HEK293 (cell line): ENCODE data around the gene PDLIM5.
A peak's percentile ranks its signal among the peaks of the same experiment; 100 is the strongest.

Source experiments
- CTCF ChIA-PET: fragments of 350-600 bp; formaldehyde crosslinking; extraction: SDS; loops from one replicate; lab custom pipeline; 2021; ENCODE audit warnings: antibody characterized with exemption; lab: Yijun Ruan, JAX
- POLR2A ChIA-PET: fragments of 300-600 bp; formaldehyde crosslinking; extraction: SDS; loops from one replicate; lab custom pipeline; 2020; ENCODE audit warnings: antibody characterized with exemption, inconsistent platforms; lab: Yijun Ruan, JAX
- H3K27ac ChIP-seq: fragments of 200-500 bp; sonication (Bioruptor generic); 2 replicates; pipeline ENCODE4 v1.5.1; 2014; ENCODE audit warnings: low read depth, low read length, control low read depth, inconsistent platforms; ENCODE audit errors: extremely low read depth
- H3K36me3 ChIP-seq, 2 experiments: fragments of 200-500 bp in 1 of 2; sonication (Bioruptor generic) in 1 of 2; 1 replicate in 1 of 2; 2 replicates in 1 of 2; pipeline ENCODE4 v1.5.1; 2014 to 2017; ENCODE audit warnings: inconsistent platforms in 2 of 2, low read length in 2 of 2; ENCODE audit not compliant: control insufficient read depth in 2 of 2, insufficient read depth in 1 of 2
- H3K4me1 ChIP-seq: fragments of 200-500 bp; sonication (Bioruptor generic); 2 replicates; pipeline ENCODE4 v1.5.1; 2014; ENCODE audit warnings: mild to moderate bottlenecking, low read length, inconsistent platforms; ENCODE audit not compliant: control insufficient read depth, insufficient read depth
- H3K4me3 ChIP-seq: 2 replicates; pipeline ENCODE4 v1.5.1; 2011; ENCODE audit warnings: low read depth, mild to moderate bottlenecking, control low read depth, low read length, moderate library complexity
- H3K9me3 ChIP-seq: fragments of 200-500 bp; sonication (Bioruptor generic); 2 replicates; pipeline ENCODE4 v1.5.1; 2014; ENCODE audit warnings: low read depth, low read length, inconsistent platforms; ENCODE audit not compliant: control insufficient read depth, insufficient read depth
- BCL11B ChIP-seq: fragments of 450-650 bp; formaldehyde crosslinking; IDR thresholded peaks from 2 replicates; pipeline ENCODE4 v1.5.1; 2016; ENCODE audit warnings: low read depth, missing biosample characterization, missing genetic modification characterization
- HOXA7 ChIP-seq: sonication (generic); formaldehyde crosslinking; IDR thresholded peaks from 2 replicates; pipeline ENCODE4 v1.8.1; 2022; ENCODE audit warnings: missing genetic modification reagents, borderline replicate concordance
- REPIN1 ChIP-seq: fragments of 450-650 bp; formaldehyde crosslinking; IDR thresholded peaks from 2 replicates; pipeline ENCODE4 v1.5.1; 2017; ENCODE audit warnings: missing biosample characterization, missing genetic modification characterization, low read depth
- SCRT2 ChIP-seq: fragments of 450-650 bp; formaldehyde crosslinking; IDR thresholded peaks from 2 replicates; pipeline ENCODE4 v1.5.1; 2016; ENCODE audit warnings: missing biosample characterization, missing genetic modification characterization
- SETDB1 ChIP-seq: IDR thresholded peaks from one replicate; pipeline ENCODE4 v1.6.1; 2017; ENCODE audit warnings: mild to moderate bottlenecking, low read length, moderate library complexity, mixed read lengths; ENCODE audit not compliant: insufficient read length
- SP2 ChIP-seq: fragments of 450-650 bp; formaldehyde crosslinking; IDR thresholded peaks from 2 replicates; pipeline ENCODE4 v1.5.1; 2016; ENCODE audit warnings: missing biosample characterization, missing genetic modification characterization
- ZNF146 ChIP-seq: fragments of 450-650 bp; formaldehyde crosslinking; IDR thresholded peaks from 2 replicates; pipeline ENCODE4 v1.5.1; 2016; ENCODE audit warnings: missing biosample characterization, missing genetic modification characterization
- ZNF202 ChIP-seq: fragments of 450-650 bp; formaldehyde crosslinking; IDR thresholded peaks from 2 replicates; pipeline ENCODE4 v1.5.1; 2016; ENCODE audit warnings: missing biosample characterization, missing genetic modification characterization, borderline replicate concordance
- ZNF239 ChIP-seq: fragments of 450-650 bp; formaldehyde crosslinking; IDR thresholded peaks from 2 replicates; pipeline ENCODE4 v1.5.1; 2016; ENCODE audit warnings: missing biosample characterization, missing genetic modification characterization
- ZNF350 ChIP-seq: fragments of 450-650 bp; formaldehyde crosslinking; IDR thresholded peaks from 2 replicates; pipeline ENCODE4 v1.5.0; 2017; ENCODE audit warnings: missing biosample characterization, mild to moderate bottlenecking, missing genetic modification characterization
- ZNF416 ChIP-seq: fragments of 450-650 bp; formaldehyde crosslinking; IDR thresholded peaks from 2 replicates; pipeline ENCODE4 v1.5.1; 2016; ENCODE audit warnings: missing biosample characterization, missing genetic modification characterization
- ZNF433 ChIP-seq: fragments of 450-650 bp; formaldehyde crosslinking; IDR thresholded peaks from 2 replicates; pipeline ENCODE4 v1.5.1; 2016; ENCODE audit warnings: missing biosample characterization, missing genetic modification characterization, low read depth
- ZNF530 ChIP-seq: fragments of 450-650 bp; formaldehyde crosslinking; IDR thresholded peaks from 2 replicates; pipeline ENCODE4 v1.5.1; 2016; ENCODE audit warnings: low read depth, missing biosample characterization, missing genetic modification characterization
- ZNF558 ChIP-seq: fragments of 450-650 bp; formaldehyde crosslinking; IDR thresholded peaks from 2 replicates; pipeline ENCODE4 v1.5.1; 2016; ENCODE audit warnings: missing biosample characterization, missing genetic modification characterization
- ZNF571 ChIP-seq: fragments of 450-650 bp; formaldehyde crosslinking; IDR thresholded peaks from 2 replicates; pipeline ENCODE4 v1.5.0; 2017; ENCODE audit warnings: missing biosample characterization, missing genetic modification characterization
- ZNF621 ChIP-seq: fragments of 450-650 bp; formaldehyde crosslinking; IDR thresholded peaks from 2 replicates; pipeline ENCODE4 v1.5.1; 2017; ENCODE audit warnings: missing biosample characterization, missing genetic modification characterization
- ZNF664 ChIP-seq: fragments of 450-650 bp; formaldehyde crosslinking; IDR thresholded peaks from 2 replicates; pipeline ENCODE4 v1.5.1; 2016; ENCODE audit warnings: missing biosample characterization, missing genetic modification characterization
- TF ChIP-seq, protein P1 (sequence below): fragments of 450-650 bp; IDR thresholded peaks from 2 replicates; pipeline ENCODE4 v1.5.1; 2018; ENCODE audit warnings: missing biosample characterization, mild to moderate bottlenecking, missing genetic modification characterization
- TF ChIP-seq, protein P2 (sequence below): fragments of 450-650 bp; formaldehyde crosslinking; IDR thresholded peaks from 2 replicates; pipeline ENCODE4 v1.5.1; 2017; ENCODE audit warnings: missing biosample characterization, missing genetic modification characterization
- TF ChIP-seq, protein P3 (sequence below): fragments of 450-650 bp; formaldehyde crosslinking; IDR thresholded peaks from 2 replicates; pipeline ENCODE4 v1.5.1; 2016; ENCODE audit warnings: missing biosample characterization, missing genetic modification characterization
- TF ChIP-seq, protein P4 (sequence below): fragments of 450-650 bp; formaldehyde crosslinking; IDR thresholded peaks from 2 replicates; pipeline ENCODE4 v1.5.1; 2016; ENCODE audit warnings: missing biosample characterization, missing genetic modification characterization

The PDLIM5 gene

DNA sequence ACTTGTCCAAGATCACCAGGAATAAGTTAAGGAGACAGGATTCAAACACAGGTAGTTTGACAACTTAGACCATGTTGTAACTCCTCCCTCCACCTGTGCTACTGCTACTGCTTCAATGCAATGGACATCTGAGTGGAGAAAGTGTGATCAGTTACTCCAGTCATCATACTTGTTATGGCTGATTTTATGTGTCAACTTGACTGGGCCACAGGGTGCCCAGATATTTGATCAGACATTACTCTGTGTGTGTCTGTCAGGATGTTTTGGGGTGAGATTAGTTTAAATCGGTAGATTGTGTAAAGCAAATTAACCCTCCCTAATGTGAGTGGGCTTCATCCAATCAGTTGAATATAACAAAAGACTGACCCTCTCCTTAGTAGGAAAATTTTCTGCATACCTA lies 34.8 kb upstream of the PDLIM5 start:
- TF ChIP-seq ZNF558 (tag by site-specific recombination) = no peak
- no peak for TF ChIP-seq HOXA7 (CRISPR knock-in tag)
- TF ChIP-seq, protein P1, sequence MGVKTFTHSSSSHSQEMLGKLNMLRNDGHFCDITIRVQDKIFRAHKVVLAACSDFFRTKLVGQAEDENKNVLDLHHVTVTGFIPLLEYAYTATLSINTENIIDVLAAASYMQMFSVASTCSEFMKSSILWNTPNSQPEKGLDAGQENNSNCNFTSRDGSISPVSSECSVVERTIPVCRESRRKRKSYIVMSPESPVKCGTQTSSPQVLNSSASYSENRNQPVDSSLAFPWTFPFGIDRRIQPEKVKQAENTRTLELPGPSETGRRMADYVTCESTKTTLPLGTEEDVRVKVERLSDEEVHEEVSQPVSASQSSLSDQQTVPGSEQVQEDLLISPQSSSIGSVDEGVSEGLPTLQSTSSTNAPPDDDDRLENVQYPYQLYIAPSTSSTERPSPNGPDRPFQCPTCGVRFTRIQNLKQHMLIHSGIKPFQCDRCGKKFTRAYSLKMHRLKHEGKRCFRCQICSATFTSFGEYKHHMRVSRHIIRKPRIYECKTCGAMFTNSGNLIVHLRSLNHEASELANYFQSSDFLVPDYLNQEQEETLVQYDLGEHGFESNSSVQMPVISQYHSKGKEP (tag by site-specific recombination) = no peak
- TF ChIP-seq, protein P2, sequence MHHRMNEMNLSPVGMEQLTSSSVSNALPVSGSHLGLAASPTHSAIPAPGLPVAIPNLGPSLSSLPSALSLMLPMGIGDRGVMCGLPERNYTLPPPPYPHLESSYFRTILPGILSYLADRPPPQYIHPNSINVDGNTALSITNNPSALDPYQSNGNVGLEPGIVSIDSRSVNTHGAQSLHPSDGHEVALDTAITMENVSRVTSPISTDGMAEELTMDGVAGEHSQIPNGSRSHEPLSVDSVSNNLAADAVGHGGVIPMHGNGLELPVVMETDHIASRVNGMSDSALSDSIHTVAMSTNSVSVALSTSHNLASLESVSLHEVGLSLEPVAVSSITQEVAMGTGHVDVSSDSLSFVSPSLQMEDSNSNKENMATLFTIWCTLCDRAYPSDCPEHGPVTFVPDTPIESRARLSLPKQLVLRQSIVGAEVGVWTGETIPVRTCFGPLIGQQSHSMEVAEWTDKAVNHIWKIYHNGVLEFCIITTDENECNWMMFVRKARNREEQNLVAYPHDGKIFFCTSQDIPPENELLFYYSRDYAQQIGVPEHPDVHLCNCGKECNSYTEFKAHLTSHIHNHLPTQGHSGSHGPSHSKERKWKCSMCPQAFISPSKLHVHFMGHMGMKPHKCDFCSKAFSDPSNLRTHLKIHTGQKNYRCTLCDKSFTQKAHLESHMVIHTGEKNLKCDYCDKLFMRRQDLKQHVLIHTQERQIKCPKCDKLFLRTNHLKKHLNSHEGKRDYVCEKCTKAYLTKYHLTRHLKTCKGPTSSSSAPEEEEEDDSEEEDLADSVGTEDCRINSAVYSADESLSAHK = no peak
- TF ChIP-seq ZNF416 (tag by site-specific recombination) = peak; percentile 97
- no peak for TF ChIP-seq ZNF146 (tag by site-specific recombination)
- no peak for TF ChIP-seq ZNF571 (tag by site-specific recombination)
- no peak for TF ChIP-seq BCL11B (tag by site-specific recombination)
- TF ChIP-seq SCRT2 = no peak
- TF ChIP-seq SETDB1 = peak; percentile 76
- TF ChIP-seq ZNF433 (tag by site-specific recombination) = no peak
- POLR2A ChIA-PET = no interaction called here
- no peak overlapping the region for H3K4me3 ChIP-seq
- CTCF ChIA-PET = no interaction called here
- H3K27ac ChIP-seq = no peak overlapping the region
- no peaks in the 10 kb centered on the region for H3K36me3 ChIP-seq
- no peaks in the 10 kb centered on the region for H3K9me3 ChIP-seq
- H3K4me1 ChIP-seq = no peaks in the 10 kb centered on the region

DNA sequence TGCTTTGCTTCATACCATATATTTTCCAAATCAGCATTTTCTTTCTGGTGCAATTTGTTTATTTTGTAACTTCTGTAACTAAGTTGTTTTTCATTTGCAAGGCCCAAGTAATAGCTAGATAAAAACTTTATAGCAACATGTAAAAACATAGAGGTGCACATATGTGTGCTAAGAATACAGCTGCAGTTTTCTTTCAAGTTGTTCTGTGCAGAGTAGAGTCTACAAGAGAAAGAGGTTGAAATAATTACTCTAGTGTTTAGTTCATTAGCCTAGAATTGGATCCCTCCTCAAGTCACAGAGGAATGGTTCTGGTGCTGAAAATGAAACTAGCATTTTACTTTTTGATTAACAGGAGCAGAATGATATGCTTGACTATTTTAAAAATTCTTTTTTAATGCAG lies 32.2 kb upstream of the PDLIM5 start:
- ChIA-PET POLR2A (no interaction called here), CTCF (no interaction called here)
- no peak overlapping the region for H3K4me3 ChIP-seq

More for the DNA sequence above, 32.2 kb upstream of the PDLIM5 start:
- Histone ChIP-seq H3K9me3 (no peaks in the 10 kb centered on the region), H3K27ac (no peak overlapping the region), H3K4me1 (no peaks in the 10 kb centered on the region), H3K36me3 (no peaks in the 10 kb centered on the region)
- TF ChIP-seq ZNF664 (tag by site-specific recombination) (no peak), ZNF350 (tag by site-specific recombination) (no peak), ZNF202 (no peak), SP2 (tag by site-specific recombination) (no peak), ZNF621 (tag by site-specific recombination) (no peak), ZNF239 (tag by site-specific recombination) (no peak), ZNF530 (tag by site-specific recombination) (no peak), REPIN1 (tag by site-specific recombination) (no peak)
- TF ChIP-seq, protein P3, sequence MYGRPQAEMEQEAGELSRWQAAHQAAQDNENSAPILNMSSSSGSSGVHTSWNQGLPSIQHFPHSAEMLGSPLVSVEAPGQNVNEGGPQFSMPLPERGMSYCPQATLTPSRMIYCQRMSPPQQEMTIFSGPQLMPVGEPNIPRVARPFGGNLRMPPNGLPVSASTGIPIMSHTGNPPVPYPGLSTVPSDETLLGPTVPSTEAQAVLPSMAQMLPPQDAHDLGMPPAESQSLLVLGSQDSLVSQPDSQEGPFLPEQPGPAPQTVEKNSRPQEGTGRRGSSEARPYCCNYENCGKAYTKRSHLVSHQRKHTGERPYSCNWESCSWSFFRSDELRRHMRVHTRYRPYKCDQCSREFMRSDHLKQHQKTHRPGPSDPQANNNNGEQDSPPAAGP (tag by site-specific recombination) = no peak
- TF ChIP-seq, protein P4, sequence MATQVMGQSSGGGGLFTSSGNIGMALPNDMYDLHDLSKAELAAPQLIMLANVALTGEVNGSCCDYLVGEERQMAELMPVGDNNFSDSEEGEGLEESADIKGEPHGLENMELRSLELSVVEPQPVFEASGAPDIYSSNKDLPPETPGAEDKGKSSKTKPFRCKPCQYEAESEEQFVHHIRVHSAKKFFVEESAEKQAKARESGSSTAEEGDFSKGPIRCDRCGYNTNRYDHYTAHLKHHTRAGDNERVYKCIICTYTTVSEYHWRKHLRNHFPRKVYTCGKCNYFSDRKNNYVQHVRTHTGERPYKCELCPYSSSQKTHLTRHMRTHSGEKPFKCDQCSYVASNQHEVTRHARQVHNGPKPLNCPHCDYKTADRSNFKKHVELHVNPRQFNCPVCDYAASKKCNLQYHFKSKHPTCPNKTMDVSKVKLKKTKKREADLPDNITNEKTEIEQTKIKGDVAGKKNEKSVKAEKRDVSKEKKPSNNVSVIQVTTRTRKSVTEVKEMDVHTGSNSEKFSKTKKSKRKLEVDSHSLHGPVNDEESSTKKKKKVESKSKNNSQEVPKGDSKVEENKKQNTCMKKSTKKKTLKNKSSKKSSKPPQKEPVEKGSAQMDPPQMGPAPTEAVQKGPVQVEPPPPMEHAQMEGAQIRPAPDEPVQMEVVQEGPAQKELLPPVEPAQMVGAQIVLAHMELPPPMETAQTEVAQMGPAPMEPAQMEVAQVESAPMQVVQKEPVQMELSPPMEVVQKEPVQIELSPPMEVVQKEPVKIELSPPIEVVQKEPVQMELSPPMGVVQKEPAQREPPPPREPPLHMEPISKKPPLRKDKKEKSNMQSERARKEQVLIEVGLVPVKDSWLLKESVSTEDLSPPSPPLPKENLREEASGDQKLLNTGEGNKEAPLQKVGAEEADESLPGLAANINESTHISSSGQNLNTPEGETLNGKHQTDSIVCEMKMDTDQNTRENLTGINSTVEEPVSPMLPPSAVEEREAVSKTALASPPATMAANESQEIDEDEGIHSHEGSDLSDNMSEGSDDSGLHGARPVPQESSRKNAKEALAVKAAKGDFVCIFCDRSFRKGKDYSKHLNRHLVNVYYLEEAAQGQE (tag by site-specific recombination) = no peak
